ENCODE data around the gene RBM45. TPM values are rescaled to one million over a fixed set of nuclear protein-coding genes. Genes with fewer than 3 reads are reported as not detected.

Gene RBM45
- total RNA-seq, 4 donors from 2014 or later = 7.0 to 14.1 (median 9.7) TPM

DNA sequence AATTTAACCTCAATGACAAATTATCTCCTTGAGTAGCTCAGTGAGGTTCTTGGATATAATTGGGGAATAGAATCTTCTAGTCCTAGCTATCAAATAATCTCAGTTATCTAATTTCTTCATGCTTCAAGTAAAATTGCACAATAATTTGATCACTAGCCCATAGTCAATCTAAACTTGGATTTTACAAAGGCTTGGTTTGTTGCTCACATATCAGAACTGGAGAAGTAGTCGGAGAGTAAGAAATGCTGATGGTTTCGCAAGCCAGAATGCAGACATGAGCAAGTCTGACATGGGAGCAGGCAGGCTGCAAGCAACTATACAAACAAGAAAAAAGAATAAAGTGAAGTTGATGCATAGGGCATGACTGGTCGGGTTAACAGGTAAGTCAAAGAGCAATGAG is 28.0 kb upstream of the RBM45 start:
- no peak for TF ChIP-seq CTCF (IDR thresholded peaks at IDR 0.05; ENCODE audit: low read depth)

- no peak for TF ChIP-seq CTCF (IDR thresholded peaks at IDR 0.05; ENCODE audit: low read depth)
These were observed 23.4 kb upstream of the RBM45 start for GRCh38 chr2:178088774-178089270.

- TF ChIP-seq CTCF (IDR thresholded peaks at IDR 0.05; ENCODE audit: low read depth) = no peak
These were observed 18.8 kb upstream of the RBM45 start for GRCh38 chr2:178093471-178093870.

- no peak for TF ChIP-seq CTCF (IDR thresholded peaks at IDR 0.05; ENCODE audit: low read depth)
These were observed 10.7 kb upstream of the RBM45 start for GRCh38 chr2:178101321-178102079.

DNA sequence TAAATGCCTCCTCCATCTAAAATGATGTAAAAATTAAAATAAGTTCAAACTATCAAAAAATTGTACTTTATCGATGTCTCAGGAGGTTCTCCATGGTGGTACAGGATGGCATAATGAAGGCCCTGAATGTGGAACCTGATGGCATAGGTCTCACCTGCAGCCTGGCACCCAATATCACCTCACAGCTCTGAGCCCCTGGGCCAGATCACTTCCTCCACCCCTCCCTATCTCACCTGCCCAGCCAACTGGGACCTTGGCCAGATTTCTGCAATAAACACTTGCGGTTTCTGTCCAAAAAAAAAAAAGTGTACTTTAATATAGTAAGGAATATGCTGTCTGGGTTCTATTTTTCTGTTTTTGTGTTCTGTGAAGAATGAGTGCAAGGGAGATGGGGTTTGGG is 6.7 kb upstream of the RBM45 start:
- TF ChIP-seq CTCF (IDR thresholded peaks at IDR 0.05; ENCODE audit: low read depth) = no peak

DNA sequence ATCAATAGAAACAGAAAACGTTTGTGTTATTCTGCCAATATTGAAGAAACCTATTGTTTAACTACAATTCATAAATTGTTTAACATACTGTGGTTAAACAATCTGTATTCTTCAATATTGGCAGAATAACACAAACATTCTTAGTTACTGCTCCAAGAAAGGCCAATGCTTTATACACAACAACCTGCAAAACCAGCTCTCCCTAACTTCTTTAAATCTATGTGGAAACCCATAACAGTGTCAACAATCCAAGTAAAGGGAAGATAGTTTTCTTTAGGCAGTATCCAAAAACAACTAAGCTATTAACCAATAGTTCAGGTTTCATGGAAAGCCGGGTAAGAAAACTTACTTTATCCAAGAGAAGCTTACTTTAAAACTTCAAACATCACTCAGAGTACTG is 6.2 kb upstream of the RBM45 start:
- TF ChIP-seq CTCF (IDR thresholded peaks at IDR 0.05; ENCODE audit: low read depth) = no peak

DNA sequence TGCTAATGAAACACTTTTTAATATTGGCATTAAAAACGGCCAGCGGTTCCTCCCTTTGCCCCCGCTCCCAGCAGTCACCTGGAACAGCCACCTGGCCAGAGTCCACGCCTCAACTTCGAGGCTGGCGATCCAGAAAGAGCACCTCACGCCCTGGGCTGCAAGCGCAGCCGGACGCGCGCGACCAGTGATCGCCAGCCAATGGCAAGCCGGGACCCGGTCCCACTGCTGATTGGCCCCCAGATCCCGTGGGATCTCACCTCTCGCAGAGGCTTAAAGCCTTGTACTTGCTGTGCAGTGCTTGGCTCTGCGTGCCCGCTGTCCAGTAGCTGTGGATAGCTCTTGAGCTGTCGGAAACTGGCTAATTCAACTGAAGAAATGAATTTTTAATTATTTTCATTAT is 4.1 kb upstream of the RBM45 start:
- no peak for TF ChIP-seq CTCF (IDR thresholded peaks at IDR 0.05; ENCODE audit: low read depth)

Measured in subcutaneous adipose tissue (tissue), 4 donors.